Activated B cell treated with CpG ODN at 0.5 μM for 24 hours (primary cell): ENCODE data around the gene GTF2F2. TPM values are rescaled to one million over a fixed set of nuclear protein-coding genes. Genes with fewer than 3 reads are reported as not detected.

ENCODE experiments used
- ATAC-seq: fragments of 200-7000 bp; cut with Tn5 transposase; one replicate; pipeline ENCODE4 v1.10.0; 2021; ENCODE audit warnings: low read depth, mild to moderate bottlenecking, moderate library complexity
- CTCF ChIA-PET: fragments of 350-600 bp; sonication (Branson Sonifier 250); formaldehyde crosslinking; loops from one replicate; lab custom pipeline; 2021; ENCODE audit warnings: antibody characterized with exemption; lab: Charles Lee
- POLR2A ChIA-PET: fragments of 350-600 bp; sonication (Branson Sonifier 250); formaldehyde crosslinking; loops from one replicate; lab custom pipeline; 2021; ENCODE audit warnings: antibody characterized with exemption; lab: Charles Lee
- DNase-seq: peaks from one replicate; pipeline ENCODE4 v3.0.0; 2022
- H3K27ac Mint-ChIP-seq: one replicate; pipeline ENCODE4 v1.8.0; 2020; ENCODE audit warnings: mixed read lengths
- H3K27me3 Mint-ChIP-seq: one replicate; pipeline ENCODE4 v1.8.0; 2021; ENCODE audit warnings: mixed read lengths
- H3K36me3 Mint-ChIP-seq: one replicate; pipeline ENCODE4 v1.8.0; 2021; ENCODE audit warnings: low read depth, mixed read lengths
- H3K4me1 Mint-ChIP-seq: one replicate; pipeline ENCODE4 v1.8.0; 2021; ENCODE audit warnings: mixed read lengths
- H3K4me3 Mint-ChIP-seq: one replicate; pipeline ENCODE4 v1.8.0; 2020; ENCODE audit warnings: mild to moderate bottlenecking, mixed read lengths
- H3K9me3 Mint-ChIP-seq: one replicate; pipeline ENCODE4 v1.8.0; 2020; ENCODE audit warnings: mixed read lengths
- CTCF ChIP-seq: fragments of 200-600 bp; IDR thresholded peaks from one replicate; pipeline ENCODE4 v1.8.0; 2022; ENCODE audit warnings: antibody characterized with exemption, mild to moderate bottlenecking
- intact Hi-C: fragments of 100-400 bp; cut with micrococcal nuclease; formaldehyde crosslinking; loops from one replicate; pipeline ENCODE4 v1.15.1; 2024
- total RNA-seq: library from RNA; stranded (reverse); gene quantifications from 2 replicates; pipeline ENCODE4 v1.2.3, GENCODE V29; 2022

GTF2F2 gene
- total RNA-seq, 1 donor from 2014 or later, result 19.8 TPM

- intact Hi-C loops, result no loop called here
- H3K4me1 Mint-ChIP-seq, result no peaks in the 10 kb centered on the region
Measured at GRCh38 chr13:45225370-45225769, 105.1 kb downstream of the GTF2F2 start.

GRCh38 chr13:45226024-45226423 lies 105.7 kb downstream of the GTF2F2 start:
- H3K9me3 Mint-ChIP-seq, result no peaks in the 10 kb centered on the region
- POLR2A ChIA-PET, result interaction anchor here (0.6 to 0.7 kb wide), 2 partner anchors 11 to 20 kb away, joined by 3 read pairs; no protein-coding TSS in a partner anchor
- H3K27ac Mint-ChIP-seq, result no peak overlapping the region
- peaks cover 20% of the 10 kb centered on the region for H3K36me3 Mint-ChIP-seq
- no peaks in the 10 kb centered on the region for H3K27me3 Mint-ChIP-seq
- H3K4me1 Mint-ChIP-seq, result no peaks in the 10 kb centered on the region
- ATAC-seq (no peak), DNase-seq (no peak)
- CTCF ChIA-PET, result no interaction called here
- intact Hi-C loops, result no loop called here
- no peak overlapping the region for H3K4me3 Mint-ChIP-seq
- TF ChIP-seq CTCF, result no peak

More at GRCh38 chr13:45225370-45225769, 105.1 kb downstream of the GTF2F2 start:
- no peak overlapping the region for H3K4me3 Mint-ChIP-seq
- H3K9me3 Mint-ChIP-seq, result no peaks in the 10 kb centered on the region
- CTCF ChIA-PET, result no interaction called here
- peaks cover 21% of the 10 kb centered on the region for H3K36me3 Mint-ChIP-seq
- H3K27ac Mint-ChIP-seq, result no peak overlapping the region
- POLR2A ChIA-PET, result interaction anchor here (0.6 to 0.7 kb wide), 2 partner anchors 11 to 19 kb away, joined by 3 read pairs; no protein-coding TSS in a partner anchor
- ATAC-seq, result no peak
- TF ChIP-seq CTCF, result no peak
- DNase-seq, result no peak
- no peaks in the 10 kb centered on the region for H3K27me3 Mint-ChIP-seq

- no peak overlapping the region for H3K27ac Mint-ChIP-seq
Measured at GRCh38 chr13:45228002-45228401, 107.7 kb downstream of the GTF2F2 start.

GRCh38 chr13:45229172-45229571 lies 108.9 kb downstream of the GTF2F2 start:
- CTCF ChIA-PET, result no interaction called here
- DNase-seq (no peak), ATAC-seq (no peak)
- Mint-ChIP-seq H3K4me1 (peaks cover 3% of the 10 kb centered on the region), H3K36me3 (peaks cover 14% of the 10 kb centered on the region), H3K9me3 (no peaks in the 10 kb centered on the region), H3K27me3 (no peaks in the 10 kb centered on the region), H3K27ac (no peak overlapping the region), H3K4me3 (no peak overlapping the region)
- intact Hi-C loops, result no loop called here
- POLR2A ChIA-PET, result no interaction called here
- no peak for TF ChIP-seq CTCF

More at GRCh38 chr13:45228002-45228401, 107.7 kb downstream of the GTF2F2 start:
- H3K4me3 Mint-ChIP-seq, result no peak overlapping the region
- no peak for ATAC-seq
- DNase-seq, result no peak
- ChIA-PET CTCF (no interaction called here), POLR2A (no interaction called here)
- TF ChIP-seq CTCF, result no peak
- peaks cover 3% of the 10 kb centered on the region for H3K4me1 Mint-ChIP-seq
- no peaks in the 10 kb centered on the region for H3K27me3 Mint-ChIP-seq
- no peaks in the 10 kb centered on the region for H3K9me3 Mint-ChIP-seq
- intact Hi-C loops, result no loop called here
- peaks cover 14% of the 10 kb centered on the region for H3K36me3 Mint-ChIP-seq

- CTCF ChIA-PET, result no interaction called here
- Mint-ChIP-seq H3K36me3 (peaks cover 14% of the 10 kb centered on the region), H3K4me1 (peaks cover 3% of the 10 kb centered on the region), H3K9me3 (no peaks in the 10 kb centered on the region), H3K4me3 (no peak overlapping the region), H3K27me3 (no peaks in the 10 kb centered on the region), H3K27ac (no peak overlapping the region)
- POLR2A ChIA-PET, result no interaction called here
- DNase-seq, result no peak
- intact Hi-C loops, result no loop called here
- TF ChIP-seq CTCF, result no peak
- ATAC-seq, result no peak
Measured at GRCh38 chr13:45231305-45231704, 111.0 kb downstream of the GTF2F2 start.
